Caco-2 (cell line): ENCODE measurements around the gene SDCBP2. TPM values are rescaled to one million over a fixed set of nuclear protein-coding genes. Genes with fewer than 3 reads are reported as not detected.

Experiments
- BruUV-seq: library from RNA; stranded (reverse); fragments of 400-500 nt; replicated peaks from 2 replicates; lab custom pipeline; 2021; lab: Mats Ljungman, UMichigan
- CTCF ChIA-PET: fragments of 300-600 bp; sonication (Branson Sonifier 250); formaldehyde crosslinking; loops from one replicate; lab custom pipeline; 2022; ENCODE audit warnings: antibody characterized with exemption; lab: Charles Lee
- POLR2A ChIA-PET: fragments of 300-600 bp; sonication (Branson Sonifier 250); formaldehyde crosslinking; loops from one replicate; lab custom pipeline; 2022; ENCODE audit warnings: antibody characterized with exemption; lab: Charles Lee
- DNase-seq, 2 experiments: peaks; one replicate each; pipeline versions ENCODE4 v3.0.0 to v3.0.0-alpha.2; 2020 to 2022
- H3K27me3 ChIP-seq: replicated peaks from 2 replicates; pipeline ENCODE4 v1.6.0; 2011; ENCODE audit warnings: low read length; ENCODE audit not compliant: control insufficient read depth, insufficient read depth
- H3K36me3 ChIP-seq: 2 replicates; pipeline ENCODE4 v1.5.1; 2011; ENCODE audit warnings: low read length; ENCODE audit not compliant: control insufficient read depth, insufficient read depth
- H3K4me1 ChIP-seq: fragments of 250-450 bp; sonication (Bioruptor Pico); 2 replicates; pipeline ENCODE4 v1.5.1; 2020; ENCODE audit warnings: mild to moderate bottlenecking
- H3K4me3 ChIP-seq: 2 replicates; pipeline ENCODE4 v1.5.1; 2011; ENCODE audit warnings: low read depth, mild to moderate bottlenecking, control low read depth, low read length
- H3K9me3 ChIP-seq: fragments of 250-450 bp; sonication (Bioruptor Pico); 2 replicates; pipeline ENCODE4 v1.5.1; 2020; ENCODE audit warnings: mild to moderate bottlenecking, moderate library complexity
- H3K27ac Mint-ChIP-seq: one replicate; pipeline ENCODE4 v1.8.0; 2022; ENCODE audit warnings: mixed read lengths; ENCODE audit not compliant: unreplicated experiment
- H3K27me3 Mint-ChIP-seq: one replicate; pipeline ENCODE4 v1.8.0; 2022; ENCODE audit warnings: mixed read lengths; ENCODE audit not compliant: insufficient read depth, unreplicated experiment
- H3K36me3 Mint-ChIP-seq: one replicate; pipeline ENCODE4 v1.8.0; 2022; ENCODE audit warnings: mild to moderate bottlenecking, mixed read lengths; ENCODE audit not compliant: insufficient read depth, unreplicated experiment
- H3K4me1 Mint-ChIP-seq: one replicate; pipeline ENCODE4 v1.8.0; 2022; ENCODE audit warnings: low read depth, mixed read lengths; ENCODE audit not compliant: unreplicated experiment
- H3K4me3 Mint-ChIP-seq: one replicate; pipeline ENCODE4 v1.8.0; 2022; ENCODE audit warnings: mild to moderate bottlenecking, moderate library complexity, mixed read lengths; ENCODE audit not compliant: unreplicated experiment
- H3K9me3 Mint-ChIP-seq: one replicate; pipeline ENCODE4 v1.8.0; 2022; ENCODE audit warnings: mixed read lengths; ENCODE audit not compliant: unreplicated experiment
- intact Hi-C: fragments of 100-400 bp; cut with micrococcal nuclease; formaldehyde crosslinking; loops from one replicate; pipeline ENCODE4 v1.10.0; 2022; ENCODE audit not compliant: unreplicated experiment
- total RNA-seq: library from RNA; stranded (reverse); gene quantifications from 2 replicates; pipeline ENCODE4 v1.2.3, GENCODE V29; 2022
- TF ChIP-seq, protein P1 (sequence below), 2 experiments: fragments of 200-600 bp in 1 of 2; IDR thresholded peaks; 1 replicate in 1 of 2; 2 replicates in 1 of 2; pipeline versions ENCODE4 v1.5.1 to v1.8.0; 2011 to 2022; ENCODE audit warnings: antibody characterized with exemption in 1 of 2, control low read depth in 1 of 2, inconsistent platforms in 1 of 2, low read depth in 1 of 2, low read length in 1 of 2, mild to moderate bottlenecking in 1 of 2, moderate library complexity in 1 of 2; ENCODE audit not compliant: insufficient read depth in 1 of 2, severe bottlenecking in 1 of 2, unreplicated experiment in 1 of 2

Gene SDCBP2
- total RNA-seq, 1 experiment from 2014 or later: 2.0 TPM

DNA sequence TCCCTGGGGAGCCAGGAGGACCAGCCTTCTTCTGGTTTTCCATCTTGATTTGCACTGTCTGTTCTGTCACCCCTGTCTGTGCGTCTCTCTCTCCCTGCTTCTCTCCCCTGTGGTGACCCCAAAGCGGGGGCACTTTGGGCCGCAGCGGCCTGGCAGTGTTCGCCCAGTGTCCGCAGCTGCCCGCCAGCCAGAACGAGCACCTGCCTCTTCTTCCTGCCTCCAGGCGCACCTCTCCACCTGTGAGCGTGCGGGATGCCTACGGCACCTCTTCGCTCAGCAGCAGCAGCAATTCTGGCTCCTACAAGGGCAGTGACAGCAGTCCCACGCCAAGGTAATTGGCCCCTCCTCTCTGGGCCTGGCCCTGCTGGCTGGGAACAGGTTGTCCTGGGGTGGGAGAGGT is 32.0 kb downstream of the SDCBP2 start:
- Mint-ChIP-seq H3K9me3 (no peaks in the 10 kb centered on the region), H3K4me3 (no peak overlapping the region), H3K27ac (no peak overlapping the region), H3K4me1 (no peaks in the 10 kb centered on the region), H3K36me3 (no peaks in the 10 kb centered on the region), H3K27me3 (peaks cover 13% of the 10 kb centered on the region)
- no peaks in the 10 kb centered on the region for H3K27me3 ChIP-seq
- no peak overlapping the region for H3K4me3 ChIP-seq
- no TSS peak for BruUV-seq
- H3K36me3 ChIP-seq: no peaks in the 10 kb centered on the region
- H3K9me3 ChIP-seq: no peaks in the 10 kb centered on the region
- ChIA-PET CTCF (no interaction called here), POLR2A (no interaction called here)
- TF ChIP-seq, protein P1, sequence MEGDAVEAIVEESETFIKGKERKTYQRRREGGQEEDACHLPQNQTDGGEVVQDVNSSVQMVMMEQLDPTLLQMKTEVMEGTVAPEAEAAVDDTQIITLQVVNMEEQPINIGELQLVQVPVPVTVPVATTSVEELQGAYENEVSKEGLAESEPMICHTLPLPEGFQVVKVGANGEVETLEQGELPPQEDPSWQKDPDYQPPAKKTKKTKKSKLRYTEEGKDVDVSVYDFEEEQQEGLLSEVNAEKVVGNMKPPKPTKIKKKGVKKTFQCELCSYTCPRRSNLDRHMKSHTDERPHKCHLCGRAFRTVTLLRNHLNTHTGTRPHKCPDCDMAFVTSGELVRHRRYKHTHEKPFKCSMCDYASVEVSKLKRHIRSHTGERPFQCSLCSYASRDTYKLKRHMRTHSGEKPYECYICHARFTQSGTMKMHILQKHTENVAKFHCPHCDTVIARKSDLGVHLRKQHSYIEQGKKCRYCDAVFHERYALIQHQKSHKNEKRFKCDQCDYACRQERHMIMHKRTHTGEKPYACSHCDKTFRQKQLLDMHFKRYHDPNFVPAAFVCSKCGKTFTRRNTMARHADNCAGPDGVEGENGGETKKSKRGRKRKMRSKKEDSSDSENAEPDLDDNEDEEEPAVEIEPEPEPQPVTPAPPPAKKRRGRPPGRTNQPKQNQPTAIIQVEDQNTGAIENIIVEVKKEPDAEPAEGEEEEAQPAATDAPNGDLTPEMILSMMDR (IDR thresholded peaks at IDR 0.05; ENCODE audit: insufficient read depth in 1 of 2, low read depth in 1 of 2, low read length in 1 of 2, severe bottlenecking in 1 of 2, unreplicated experiment in 1 of 2): no peak
- H3K4me1 ChIP-seq: no peaks in the 10 kb centered on the region
- intact Hi-C loops: no loop called here
- DNase-seq: no peak

DNA sequence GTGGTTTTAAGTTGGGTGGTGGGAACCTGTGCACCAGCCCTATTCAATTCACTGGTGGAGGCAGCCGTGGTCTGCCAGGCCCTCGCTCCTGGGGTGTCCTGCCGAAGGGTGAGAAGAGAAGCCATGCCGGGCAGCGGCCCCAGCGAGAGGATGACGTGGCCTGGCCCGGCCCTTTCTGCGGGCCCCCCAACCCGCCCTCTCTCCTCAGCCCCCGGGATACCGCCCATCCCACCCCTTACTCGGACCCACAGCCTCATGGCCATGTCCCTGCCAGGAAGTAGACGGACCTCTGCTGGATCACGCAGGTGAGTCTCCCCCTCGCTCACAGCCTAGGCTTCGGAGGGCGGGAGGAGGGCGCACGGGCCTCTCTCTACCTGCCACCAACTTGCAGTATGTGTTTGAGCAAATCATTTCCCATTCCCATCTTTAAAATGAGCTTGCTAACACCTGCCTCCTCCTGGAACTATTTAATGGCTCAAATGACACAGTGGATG is 32.8 kb downstream of the SDCBP2 start:
- H3K36me3 ChIP-seq: no peaks in the 10 kb centered on the region
- DNase-seq: no peak
- no peak overlapping the region for H3K4me3 ChIP-seq
- no peaks in the 10 kb centered on the region for H3K4me1 ChIP-seq
- H3K4me3 Mint-ChIP-seq: no peak overlapping the region
- no peak overlapping the region for H3K27ac Mint-ChIP-seq
- ChIA-PET POLR2A (no interaction called here), CTCF (interaction anchor here (0.6 kb wide), 1 partner anchor 990 kb away, joined by 3 read pairs; no protein-coding TSS in a partner anchor)
- H3K9me3 ChIP-seq: no peaks in the 10 kb centered on the region
- H3K36me3 Mint-ChIP-seq: no peaks in the 10 kb centered on the region
- no peaks in the 10 kb centered on the region for H3K9me3 Mint-ChIP-seq
- no TSS peak for BruUV-seq
- H3K4me1 Mint-ChIP-seq: no peaks in the 10 kb centered on the region
- intact Hi-C loops: no loop called here
- H3K27me3 ChIP-seq: no peaks in the 10 kb centered on the region
- H3K27me3 Mint-ChIP-seq: peaks cover 13% of the 10 kb centered on the region
- TF ChIP-seq, protein P1 (IDR thresholded peaks at IDR 0.05; ENCODE audit: insufficient read depth in 1 of 2, low read depth in 1 of 2, low read length in 1 of 2, severe bottlenecking in 1 of 2, unreplicated experiment in 1 of 2): no peak

DNA sequence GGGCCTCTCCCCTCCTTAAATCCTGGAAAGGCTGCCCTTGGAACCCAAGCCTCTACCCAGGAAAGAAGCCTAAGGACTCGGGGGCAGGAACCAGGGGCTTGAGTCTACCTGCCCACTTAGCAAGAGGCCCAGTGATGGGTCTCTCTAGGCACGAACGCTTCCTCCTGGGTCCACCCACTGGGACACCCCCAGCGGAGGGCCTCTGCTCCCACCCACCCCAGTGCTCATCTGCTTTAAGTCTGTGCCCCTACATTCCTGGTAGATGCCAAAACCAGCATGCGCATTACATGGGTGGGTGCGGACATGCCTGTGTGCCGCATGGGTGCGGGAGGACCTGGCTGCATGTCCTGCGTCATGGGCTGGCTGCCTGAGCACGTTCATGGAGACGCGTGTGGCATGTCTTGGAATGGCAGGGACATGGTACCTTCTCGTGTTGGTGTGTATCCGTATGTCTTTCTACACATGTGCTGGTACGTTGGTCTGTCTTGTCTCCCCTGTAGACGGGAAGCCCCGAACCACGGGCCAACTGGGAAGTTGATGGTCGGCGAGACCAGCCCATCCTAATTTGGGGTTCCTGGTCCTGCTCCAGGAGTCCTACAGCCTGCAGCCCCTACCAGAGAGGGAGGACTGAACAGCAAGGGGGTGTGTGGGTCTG is 33.5 kb downstream of the SDCBP2 start:
- BruUV-seq: no TSS peak
- CTCF ChIA-PET: no interaction called here
- no peak overlapping the region for H3K27ac Mint-ChIP-seq
- Histone ChIP-seq H3K4me3 (no peak overlapping the region), H3K36me3 (no peaks in the 10 kb centered on the region), H3K27me3 (no peaks in the 10 kb centered on the region), H3K9me3 (no peaks in the 10 kb centered on the region), H3K4me1 (no peaks in the 10 kb centered on the region)
- H3K4me3 Mint-ChIP-seq: no peak overlapping the region
- intact Hi-C loops: no loop called here
- TF ChIP-seq, protein P1 (IDR thresholded peaks at IDR 0.05; ENCODE audit: insufficient read depth in 1 of 2, low read depth in 1 of 2, low read length in 1 of 2, severe bottlenecking in 1 of 2, unreplicated experiment in 1 of 2): no peak
- H3K4me1 Mint-ChIP-seq: no peaks in the 10 kb centered on the region
- POLR2A ChIA-PET: no interaction called here
- no peaks in the 10 kb centered on the region for H3K9me3 Mint-ChIP-seq
- no peaks in the 10 kb centered on the region for H3K36me3 Mint-ChIP-seq
- peaks cover 11% of the 10 kb centered on the region for H3K27me3 Mint-ChIP-seq
- no peak for DNase-seq
